RPMI8226 (cell line): Measurements from ENCODE around the gene PCDHA1.

ENCODE experiments used
- DNase-seq: peaks from one replicate; pipeline ENCODE4 v3.0.0-alpha.2; 2015

PCDHA1 gene

GRCh38 chr5:140926443-140927227 lies 140.7 kb downstream of the PCDHA1 start:
- peak; percentile 33 for DNase-seq

- DNase-seq: no peak
Measured at GRCh38 chr5:140927228-140927573, 141.3 kb downstream of the PCDHA1 start.

- DNase-seq: no peak
Measured at GRCh38 chr5:140934964-140935606, 149.1 kb downstream of the PCDHA1 start.

- DNase-seq: no peak
Measured at GRCh38 chr5:140946578-140946977, 160.6 kb downstream of the PCDHA1 start.

GRCh38 chr5:140951636-140952035 lies 165.7 kb downstream of the PCDHA1 start:
- DNase-seq: no peak

- DNase-seq: no peak
Measured at GRCh38 chr5:140953234-140953633, 167.3 kb downstream of the PCDHA1 start.

GRCh38 chr5:140962190-140962589 lies 176.2 kb downstream of the PCDHA1 start:
- DNase-seq: no peak

GRCh38 chr5:140964356-140964755 lies 178.4 kb downstream of the PCDHA1 start:
- no peak for DNase-seq

GRCh38 chr5:140965905-140966292 lies 180.0 kb downstream of the PCDHA1 start:
- no peak for DNase-seq

GRCh38 chr5:140966293-140967225 lies 180.6 kb downstream of the PCDHA1 start, which contains the start of gene PCDHAC2:
Gene PCDHAC2 (plus strand): TSS chr5:140966476. CDS start chr5:140966767, 291 bp downstream.
- no peak for DNase-seq

- DNase-seq: no peak
Measured at GRCh38 chr5:140967226-140967893, 181.4 kb downstream of the PCDHA1 start.

- no peak for DNase-seq
Measured at GRCh38 chr5:140969880-140970279, 183.9 kb downstream of the PCDHA1 start.

- DNase-seq: no peak
Measured at GRCh38 chr5:140973550-140973949, 187.6 kb downstream of the PCDHA1 start.

GRCh38 chr5:140977003-140977402 lies 191.1 kb downstream of the PCDHA1 start:
- DNase-seq: no peak

GRCh38 chr5:140978260-140978659 lies 192.3 kb downstream of the PCDHA1 start:
- no peak for DNase-seq

- no peak for DNase-seq
Measured at GRCh38 chr5:140978983-140979382, 193.0 kb downstream of the PCDHA1 start.

GRCh38 chr5:140982083-140982716 lies 196.3 kb downstream of the PCDHA1 start:
- DNase-seq: no peak

- DNase-seq: no peak
Measured at GRCh38 chr5:140986117-140986521, 200.2 kb downstream of the PCDHA1 start.

- DNase-seq: no peak
Measured at GRCh38 chr5:140988100-140988499, 202.2 kb downstream of the PCDHA1 start.

- DNase-seq: no peak
Measured at GRCh38 chr5:140988608-140989007, 202.7 kb downstream of the PCDHA1 start.

GRCh38 chr5:140989254-140990020 lies 203.5 kb downstream of the PCDHA1 start:
- DNase-seq: no peak
